NB4 (cell line): ENCODE data around the gene RHBDF2.

Experiments used
- CTCF ChIP-seq: IDR thresholded peaks from one replicate; pipeline ENCODE4 v1.5.1; 2012; ENCODE audit warnings: low read depth, low read length
- POLR2A ChIP-seq: IDR thresholded peaks from 2 replicates; pipeline ENCODE4 v1.6.1; 2011; ENCODE audit warnings: mild to moderate bottlenecking; ENCODE audit not compliant: insufficient read length; ENCODE audit errors: extremely low read depth
- TF ChIP-seq, protein P1 (sequence below): IDR thresholded peaks from 2 replicates; pipeline ENCODE4 v1.6.1; 2011; ENCODE audit warnings: low read depth, low read length

GRCh38 chr17:76546556-76547182 lies 45.4 kb upstream of the RHBDF2 start:
- TF ChIP-seq CTCF, result no peak
- TF ChIP-seq POLR2A, result no peak
- TF ChIP-seq, protein P1, sequence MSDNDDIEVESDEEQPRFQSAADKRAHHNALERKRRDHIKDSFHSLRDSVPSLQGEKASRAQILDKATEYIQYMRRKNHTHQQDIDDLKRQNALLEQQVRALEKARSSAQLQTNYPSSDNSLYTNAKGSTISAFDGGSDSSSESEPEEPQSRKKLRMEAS, result no peak
